Activated CD4-positive, alpha-beta T cell treated with anti-CD3 and anti-CD28 coated beads, Interleukin-2, amount 50 U/mL, for 48 hours (primary cell): ENCODE measurements around the gene ANKH.

ENCODE experiments used
- DNase-seq, 2 experiments: peaks; one replicate each; pipeline ENCODE4 v3.0.0-alpha.2; 2020

ANKH gene

DNA sequence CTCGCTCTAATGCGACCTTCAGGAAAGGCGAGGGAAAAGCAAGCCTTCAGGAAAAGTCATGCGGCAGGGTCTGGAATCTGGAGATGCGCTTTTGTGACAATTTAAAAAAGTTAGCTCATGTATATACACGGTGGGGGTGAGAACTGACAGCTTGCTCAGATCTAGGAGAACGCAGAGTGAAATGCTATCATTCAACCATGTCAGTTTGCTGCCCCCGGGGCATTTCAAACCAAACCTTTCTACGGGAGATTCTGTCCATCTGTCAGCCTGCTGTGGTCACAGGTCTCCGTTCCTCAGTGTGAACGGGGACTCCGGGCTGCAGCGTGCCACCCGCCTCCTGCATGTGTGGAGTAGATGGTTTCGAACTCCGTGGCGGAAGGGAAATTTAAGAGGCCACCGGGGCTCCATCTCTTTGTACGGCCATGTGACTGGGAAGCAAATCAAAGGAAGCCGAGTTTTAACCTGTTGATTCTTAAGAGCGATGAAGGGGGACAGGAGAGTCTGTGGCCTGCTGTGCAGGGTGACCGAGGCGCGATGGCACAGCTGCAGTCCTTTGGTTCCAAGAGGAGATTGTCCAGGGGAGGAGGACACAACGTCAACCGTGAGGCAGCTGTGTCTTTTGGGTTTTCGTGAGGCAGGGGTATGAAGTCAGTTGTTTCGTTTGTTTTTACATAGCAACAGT is 161.1 kb downstream of the ANKH start:
- no peak for DNase-seq

DNA sequence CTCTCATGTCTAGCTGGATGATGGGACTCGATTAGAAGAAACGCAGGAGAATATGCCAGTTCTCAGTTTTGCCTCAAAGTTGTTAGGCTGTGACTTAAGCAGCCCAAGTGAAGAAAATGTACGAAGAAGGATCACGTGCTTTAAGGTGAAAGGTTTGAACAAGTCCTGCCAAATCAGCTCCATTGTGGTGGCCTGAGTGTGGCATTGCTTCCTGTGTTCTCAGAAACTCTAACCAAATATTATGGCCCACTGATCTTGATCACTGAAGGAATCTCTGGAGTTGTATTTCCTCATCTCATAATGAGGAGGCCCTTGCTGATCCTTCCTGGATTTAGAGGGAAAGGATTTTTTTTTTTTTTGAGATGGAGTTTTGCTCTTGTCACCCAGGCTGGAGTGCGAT is 163.0 kb downstream of the ANKH start:
- DNase-seq: no peak

DNA sequence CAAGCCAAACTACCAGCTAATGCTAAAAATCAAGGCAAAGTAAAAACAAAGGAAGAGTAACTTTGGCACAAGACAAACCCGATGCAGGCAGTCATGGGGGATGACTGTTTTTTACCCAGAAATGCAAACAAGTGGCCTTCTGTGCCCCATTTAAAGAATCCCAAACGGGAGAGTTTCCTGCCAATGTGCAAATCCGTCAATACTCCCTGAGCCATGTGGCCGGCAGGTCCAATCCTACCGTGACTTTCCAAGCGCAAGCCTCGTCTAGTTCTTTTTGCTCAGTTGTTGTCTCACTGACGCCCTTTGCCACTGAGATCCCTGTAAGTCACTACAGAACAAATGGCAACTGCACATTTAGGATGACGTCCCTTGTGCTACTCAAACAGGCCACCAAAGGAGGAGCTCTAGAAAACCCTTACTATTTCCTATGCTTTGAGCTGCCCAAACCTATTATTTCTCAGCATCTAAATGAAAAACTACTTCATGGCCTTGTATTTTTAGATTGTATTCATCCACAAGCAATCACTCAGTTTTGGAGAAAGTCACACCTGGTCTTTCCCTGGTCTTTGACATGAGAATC is 163.7 kb downstream of the ANKH start:
- DNase-seq: no peak

DNA sequence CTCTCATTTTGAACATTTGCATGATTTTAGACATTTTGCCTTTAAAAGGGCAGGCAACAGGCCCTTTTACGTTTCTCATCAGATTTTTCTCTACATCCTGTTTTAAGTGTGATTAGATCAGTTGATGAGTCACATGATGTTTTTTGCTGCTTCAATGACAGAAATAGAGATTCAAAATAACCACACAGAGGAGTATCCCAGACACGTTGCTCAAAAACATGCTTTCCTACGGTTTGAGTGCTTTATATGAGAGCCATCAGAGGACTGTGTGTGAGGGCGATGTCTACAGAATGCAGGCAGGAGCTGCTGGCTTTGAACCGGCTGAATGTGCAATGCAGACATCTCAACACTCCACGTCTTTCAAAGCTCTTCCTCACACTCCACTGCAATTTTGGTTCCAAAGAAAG is 165.0 kb downstream of the ANKH start:
- peak in 1 of 2 experiments; percentile 30 for DNase-seq

DNA sequence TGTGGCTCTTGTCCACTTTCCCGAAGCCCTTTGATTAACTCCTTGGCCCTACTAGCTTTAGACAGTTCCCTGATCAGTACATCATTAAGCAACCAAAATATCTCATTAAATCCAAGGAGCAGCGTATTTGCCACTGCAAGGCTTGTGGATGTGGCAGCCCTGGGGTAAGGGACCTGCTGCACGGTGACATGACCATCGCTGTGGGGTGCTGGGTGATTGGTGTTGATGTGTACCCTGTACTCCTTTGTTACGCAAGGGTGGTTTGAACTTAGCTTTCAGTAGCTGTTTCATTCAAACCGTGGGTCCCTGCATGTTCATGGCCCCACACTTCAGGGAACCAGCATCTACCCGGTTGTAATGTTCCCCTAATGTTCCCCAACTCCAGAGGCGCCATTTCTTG is 166.0 kb downstream of the ANKH start:
- DNase-seq: no peak

DNA sequence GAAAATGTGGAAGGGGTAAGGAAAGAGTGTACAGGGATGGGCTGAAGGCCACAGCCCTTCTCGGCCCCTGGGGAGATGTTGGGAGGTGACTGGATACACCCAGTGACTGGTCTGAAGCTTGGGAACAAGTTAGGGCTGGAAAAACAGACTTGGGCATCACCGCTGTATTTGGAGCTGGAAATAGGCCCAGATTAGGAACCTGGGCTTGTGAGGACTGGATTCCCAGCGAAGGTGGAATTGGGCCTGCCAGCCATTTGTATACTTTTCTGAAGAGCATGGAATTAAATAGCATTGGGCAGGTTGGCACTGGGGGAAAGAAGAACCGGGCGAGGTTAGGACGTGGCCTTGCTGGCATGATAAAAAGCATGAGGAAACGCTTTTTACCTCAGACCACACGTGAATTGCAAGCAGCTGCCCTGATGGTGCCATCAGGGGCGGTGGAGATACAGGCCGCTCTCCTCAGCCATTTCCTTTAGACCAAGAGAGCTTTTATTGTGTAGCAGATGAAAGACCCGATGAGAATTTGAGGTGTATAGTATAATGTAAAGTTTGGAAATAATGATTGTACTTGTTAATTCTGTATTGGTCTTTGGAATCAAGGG is 169.2 kb downstream of the ANKH start:
- no peak for DNase-seq

DNA sequence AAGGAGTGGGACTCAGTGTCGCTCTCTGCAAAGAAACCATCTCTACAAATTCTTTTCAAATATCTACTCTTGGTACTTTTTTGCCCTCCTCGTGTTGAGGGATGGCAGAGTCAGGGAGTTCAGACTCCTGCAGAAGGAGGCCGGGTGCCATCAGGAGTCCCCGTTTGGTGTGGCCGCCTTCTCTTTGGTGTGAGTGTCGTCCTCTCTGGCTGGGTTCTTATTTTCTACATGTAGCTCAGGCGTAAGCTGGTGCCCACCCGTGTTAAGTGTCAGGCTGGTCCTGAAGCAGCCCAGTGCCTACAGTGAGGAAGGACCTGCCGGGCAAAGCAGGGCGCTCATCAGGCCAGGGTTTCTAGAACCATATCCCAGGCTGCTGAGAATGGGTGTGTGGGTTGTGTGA is 170.0 kb downstream of the ANKH start:
- no peak for DNase-seq

DNA sequence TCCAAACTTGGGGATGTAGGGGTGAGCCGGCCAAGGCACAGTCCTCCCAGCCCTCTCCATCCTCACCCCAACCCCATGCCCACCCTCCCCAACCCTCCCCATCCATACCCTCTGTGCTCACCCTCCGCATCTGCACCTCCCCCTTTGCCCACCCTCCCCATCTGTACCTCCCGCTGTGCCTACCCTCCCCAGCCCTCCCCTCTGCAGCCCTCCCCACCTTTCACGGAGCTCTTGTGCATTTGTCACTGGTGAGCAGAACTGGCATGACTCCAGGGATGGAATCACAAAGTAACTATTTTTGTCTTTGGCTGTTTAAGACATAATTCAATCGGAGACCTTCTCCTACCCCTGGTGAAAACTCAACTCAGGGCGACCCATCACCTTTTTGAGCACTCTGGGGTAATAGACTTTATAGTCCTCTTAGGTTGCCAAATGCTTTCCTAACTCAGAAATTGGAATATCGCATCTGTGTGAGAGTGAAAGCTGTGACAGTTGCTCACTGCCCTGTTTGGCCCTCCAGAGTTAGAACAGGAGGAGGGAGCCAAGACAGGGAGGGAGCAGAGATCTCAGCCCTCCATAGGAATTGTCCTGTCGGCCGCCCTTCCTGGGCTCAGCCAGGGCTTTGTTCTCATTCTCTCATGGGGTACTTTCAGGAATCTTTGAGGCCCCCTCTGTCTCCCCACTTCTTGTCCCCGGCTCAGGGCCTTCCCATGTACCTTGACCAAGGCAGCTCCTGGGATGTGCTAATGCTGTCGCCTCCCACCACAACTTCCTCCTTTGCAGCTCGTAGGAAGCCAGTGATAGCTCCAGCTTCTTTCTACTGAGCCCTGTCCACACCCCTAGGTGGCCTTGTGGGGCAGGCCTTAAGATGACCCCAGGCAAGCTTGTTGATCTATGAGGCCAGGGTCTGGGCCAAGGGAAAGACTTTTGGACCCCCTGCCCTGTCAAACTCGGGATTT is 170.8 kb downstream of the ANKH start:
- DNase-seq: no peak

DNA sequence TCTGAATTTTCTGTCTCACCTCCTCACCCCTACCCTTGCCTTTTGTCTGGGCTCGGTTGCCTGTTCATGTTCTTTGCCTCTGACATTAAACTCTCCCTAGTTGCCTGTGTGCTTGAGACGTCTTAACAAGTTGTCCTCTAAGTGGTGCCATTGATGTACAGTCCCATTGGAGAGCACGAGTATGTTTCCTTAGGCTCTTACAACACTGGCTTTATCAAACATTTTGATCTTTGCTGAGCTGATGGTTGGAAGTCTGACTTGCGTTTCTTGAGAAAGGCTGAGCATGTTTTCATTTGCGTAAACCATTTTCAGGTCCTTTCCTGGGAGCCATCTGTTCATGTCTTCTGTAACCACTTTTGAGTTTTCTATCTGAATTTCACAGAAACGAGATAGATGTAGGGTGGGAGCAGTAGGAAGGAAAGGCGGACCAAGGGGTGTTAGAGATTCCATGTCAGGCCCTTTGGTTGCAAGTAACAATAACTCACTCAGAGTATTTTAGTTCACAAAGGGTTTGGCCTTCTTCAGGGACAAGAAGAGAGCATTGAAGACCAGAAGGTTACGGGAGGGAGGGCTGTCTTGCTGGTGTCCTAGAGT is 171.7 kb downstream of the ANKH start:
- no peak for DNase-seq

DNA sequence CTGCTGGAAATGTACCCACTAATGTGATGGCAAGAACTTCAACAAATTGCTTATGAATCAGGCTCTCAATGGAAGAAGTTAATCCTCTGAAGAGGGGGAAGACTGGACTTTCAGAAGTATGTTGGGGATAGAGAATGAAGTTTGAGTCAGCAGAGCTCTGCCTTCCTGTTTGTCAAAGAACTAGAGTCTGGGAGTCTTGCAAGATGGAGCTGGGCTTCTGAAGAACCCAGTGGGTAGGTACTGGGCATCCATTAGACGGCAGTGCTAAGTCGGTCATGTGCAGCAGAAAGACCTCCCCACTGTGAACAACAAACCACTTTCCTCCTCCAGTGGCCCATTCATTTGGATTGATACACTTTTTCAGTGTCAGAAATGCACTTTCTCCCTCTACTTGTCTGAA is 172.4 kb downstream of the ANKH start:
- DNase-seq: no peak

DNA sequence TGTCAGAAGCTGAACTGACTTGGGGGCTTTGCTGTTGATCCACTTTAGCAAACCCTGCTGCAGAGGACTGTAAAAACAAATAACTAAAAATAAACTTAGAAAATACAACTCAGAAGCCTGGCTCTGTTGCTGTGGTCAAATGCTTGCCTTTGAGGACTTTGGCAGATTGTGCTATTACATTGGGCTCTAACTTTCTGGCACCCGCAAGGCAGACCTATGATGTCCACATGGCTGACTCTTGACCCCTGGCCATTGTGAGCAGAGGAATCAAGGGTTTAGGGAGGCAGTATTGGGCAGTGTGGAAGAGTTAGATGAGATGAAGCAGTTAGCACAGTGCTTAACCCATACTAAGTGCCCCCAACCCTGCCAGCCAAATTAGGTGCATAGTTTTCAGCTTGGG is 173.1 kb downstream of the ANKH start:
- DNase-seq: no peak

DNA sequence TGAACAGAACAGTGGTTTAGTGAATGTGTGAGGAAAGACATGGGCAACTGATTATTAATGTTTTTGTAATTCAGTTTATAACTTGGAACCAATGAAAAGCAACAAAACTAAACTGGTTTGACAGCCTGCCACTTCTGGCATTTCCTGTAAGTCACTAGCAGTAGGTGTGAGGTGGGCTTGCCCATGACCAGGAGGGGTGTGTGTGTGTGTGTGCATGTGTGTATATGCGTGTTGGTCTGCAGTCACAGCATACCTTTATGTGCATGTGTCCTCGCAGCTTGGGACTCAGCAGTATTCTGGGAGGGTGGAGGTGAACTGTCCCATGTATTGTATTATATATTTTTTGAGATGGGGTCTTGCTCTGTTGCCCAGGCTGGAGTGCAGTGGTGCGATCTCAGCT is 174.7 kb downstream of the ANKH start:
- no peak for DNase-seq

DNA sequence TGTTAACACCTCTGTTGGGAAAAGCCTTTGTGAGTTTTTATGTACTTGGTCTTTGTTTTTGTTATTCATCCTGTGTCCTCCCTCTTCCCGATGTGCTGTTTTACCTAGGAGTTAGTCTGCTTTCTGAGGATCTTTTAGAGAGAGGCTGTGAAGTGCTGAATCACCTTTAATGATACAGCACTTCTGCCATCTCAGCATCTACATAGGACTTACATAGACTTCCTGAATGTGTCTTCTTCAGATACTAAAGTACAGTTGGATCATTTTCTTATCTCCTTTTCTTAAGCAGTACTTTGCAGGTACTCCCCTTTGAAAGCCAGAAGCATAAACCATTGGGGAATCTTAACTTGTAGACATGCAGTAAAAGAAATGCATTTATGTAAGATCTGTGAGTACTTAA is 175.5 kb downstream of the ANKH start:
- DNase-seq: no peak

DNA sequence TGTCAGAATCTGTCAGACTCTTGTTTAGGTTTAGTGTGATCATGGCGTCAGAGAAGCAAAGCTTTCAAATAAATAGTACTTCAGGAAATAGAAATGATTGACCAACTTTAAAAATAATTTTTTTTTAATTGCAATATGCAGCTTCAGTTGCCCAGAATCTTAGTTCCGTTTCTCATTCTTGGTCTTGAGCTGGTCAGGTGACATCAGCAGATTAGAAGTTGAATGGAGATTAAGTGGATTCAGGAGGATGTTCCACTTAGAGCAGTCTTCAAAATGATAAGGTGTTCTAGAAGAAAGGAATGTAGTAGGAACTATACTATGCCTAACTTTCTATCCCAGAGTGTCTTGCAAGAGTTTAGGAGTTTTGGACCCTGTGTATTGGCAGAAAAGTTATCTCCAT is 176.4 kb downstream of the ANKH start:
- DNase-seq: no peak

DNA sequence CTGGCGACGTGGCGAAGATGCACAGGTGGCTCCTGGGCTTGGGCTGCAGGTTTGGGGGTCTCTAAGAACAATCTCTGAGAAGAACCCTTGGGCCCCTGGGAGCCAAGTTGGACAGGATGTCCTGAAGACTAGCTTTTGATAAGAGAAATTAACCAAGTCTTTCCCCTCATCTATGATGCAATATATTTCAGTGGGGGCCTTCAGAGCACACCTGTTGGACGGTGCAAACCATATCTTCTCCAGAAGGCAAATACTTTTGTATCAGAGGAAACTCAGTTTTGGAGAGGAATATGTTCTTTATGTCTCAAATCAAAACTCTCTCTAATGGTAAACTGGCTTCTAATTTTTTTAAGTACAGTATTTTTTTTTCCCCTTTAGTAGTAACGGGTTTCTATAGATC is 178.5 kb downstream of the ANKH start:
- no peak for DNase-seq

DNA sequence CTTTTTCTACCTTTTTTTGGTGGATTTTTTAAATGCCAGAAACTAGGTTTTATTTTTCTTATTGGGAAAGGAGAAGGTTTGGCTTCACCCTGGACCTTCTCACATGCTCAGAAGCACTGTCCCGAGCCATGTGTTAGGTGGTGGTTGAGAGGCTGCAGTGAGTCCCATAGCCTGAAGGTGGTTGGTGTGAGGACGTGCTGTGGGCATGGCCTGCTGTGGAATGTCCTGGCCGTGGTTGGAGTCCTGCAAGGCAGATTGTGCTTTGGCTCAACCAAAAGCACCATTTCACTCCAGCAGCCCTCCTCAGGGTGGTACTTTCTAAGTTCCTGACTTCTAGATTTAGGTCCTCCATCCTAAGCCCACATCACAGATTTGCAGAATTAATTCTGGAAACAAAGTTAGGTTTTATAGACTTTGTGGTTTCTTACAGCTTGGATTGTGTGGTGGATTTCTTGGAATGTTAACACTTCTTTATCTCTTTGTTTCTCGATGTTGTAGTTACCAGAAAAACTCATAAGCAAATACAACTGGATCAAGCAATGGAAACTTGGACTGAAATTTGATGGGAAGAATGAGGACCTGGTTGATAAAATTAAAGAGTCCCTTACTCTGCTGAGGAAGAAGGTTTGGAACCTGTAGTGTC is 184.4 kb downstream of the ANKH start:
- DNase-seq: no peak

DNA sequence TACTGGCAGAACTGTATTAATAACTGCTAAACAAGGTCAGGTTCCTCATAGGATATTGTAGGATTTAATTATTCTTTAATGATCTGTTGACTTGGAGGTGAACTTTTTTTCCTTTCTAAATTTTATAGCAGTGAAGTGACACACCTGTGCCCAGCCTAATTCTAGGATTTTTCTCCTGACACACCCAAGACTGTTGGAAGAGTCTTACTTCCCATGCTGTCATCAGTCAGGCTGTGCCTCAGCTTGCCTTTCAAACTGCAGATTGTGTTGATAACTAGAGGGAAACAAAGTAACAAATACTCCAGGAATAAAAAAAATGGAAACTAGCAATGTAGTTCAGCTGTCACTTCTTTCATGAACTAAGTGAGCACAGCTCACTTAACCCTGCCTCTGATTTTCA is 185.1 kb downstream of the ANKH start:
- DNase-seq: no peak

DNA sequence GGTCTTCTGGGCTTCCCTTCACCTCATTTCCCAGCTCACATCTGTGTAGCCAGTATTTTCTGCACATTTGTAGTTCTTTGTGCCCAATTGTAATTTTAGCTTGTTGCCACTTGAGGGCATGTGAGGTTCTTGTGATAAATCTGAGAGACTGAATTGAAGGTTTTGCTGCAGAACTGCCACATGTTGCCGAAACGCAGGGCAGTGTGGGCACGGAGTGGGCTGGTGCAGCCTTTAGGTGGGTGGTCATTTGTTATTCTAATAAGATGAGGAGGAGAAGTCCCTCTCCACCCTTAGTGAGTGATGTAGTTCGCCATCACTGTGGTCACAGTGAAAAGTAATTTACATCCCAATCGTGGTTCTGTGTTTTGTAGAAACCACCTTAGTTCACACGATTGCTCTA is 185.8 kb downstream of the ANKH start:
- peak; percentile 48 to 61 for DNase-seq

DNA sequence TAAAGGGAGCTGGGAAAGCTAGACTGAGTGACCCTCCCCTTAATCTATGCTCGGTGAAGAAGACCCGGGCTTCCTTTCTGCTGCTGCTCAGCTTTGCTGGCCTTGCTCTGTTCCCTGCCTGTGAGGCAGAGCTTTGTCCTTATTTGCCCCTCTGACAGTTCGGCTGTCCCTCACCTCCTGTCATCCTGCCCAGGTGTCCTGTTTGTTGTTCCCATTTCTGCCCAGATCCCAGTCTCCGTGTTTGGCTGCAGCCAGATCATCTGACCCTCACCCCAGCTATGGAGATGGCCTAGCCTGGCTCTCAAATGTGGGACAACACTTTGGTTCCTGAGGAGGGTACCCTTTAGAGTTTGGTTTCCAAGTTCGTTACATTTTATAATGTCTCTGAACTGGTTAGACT is 186.8 kb downstream of the ANKH start:
- no peak for DNase-seq

DNA sequence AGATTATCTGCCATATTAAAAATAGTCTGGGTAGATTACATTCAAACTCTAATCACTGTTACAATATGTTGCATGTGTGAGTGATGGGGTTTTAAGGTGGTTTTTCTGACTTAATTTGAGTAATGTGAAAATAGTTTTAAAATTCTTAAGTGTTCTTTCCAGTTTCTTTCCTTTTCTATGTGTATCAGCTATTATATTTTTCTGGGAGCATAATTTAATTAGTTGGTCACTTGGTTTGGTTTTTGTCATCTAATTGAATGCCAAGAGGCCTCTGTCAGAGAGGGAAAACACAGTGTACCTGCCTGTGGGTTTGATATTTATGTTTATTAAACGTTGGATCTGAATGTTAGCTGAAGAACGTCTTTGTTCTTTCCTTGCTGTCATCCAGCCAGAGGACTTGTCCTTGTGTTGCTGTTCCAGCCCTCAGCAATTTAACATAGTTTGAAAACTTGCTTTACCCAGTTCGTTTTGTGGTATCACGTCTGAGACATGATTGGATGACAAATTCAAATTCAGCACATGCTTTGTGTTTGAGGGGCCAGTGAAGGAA is 187.6 kb downstream of the ANKH start:
- DNase-seq: no peak

DNA sequence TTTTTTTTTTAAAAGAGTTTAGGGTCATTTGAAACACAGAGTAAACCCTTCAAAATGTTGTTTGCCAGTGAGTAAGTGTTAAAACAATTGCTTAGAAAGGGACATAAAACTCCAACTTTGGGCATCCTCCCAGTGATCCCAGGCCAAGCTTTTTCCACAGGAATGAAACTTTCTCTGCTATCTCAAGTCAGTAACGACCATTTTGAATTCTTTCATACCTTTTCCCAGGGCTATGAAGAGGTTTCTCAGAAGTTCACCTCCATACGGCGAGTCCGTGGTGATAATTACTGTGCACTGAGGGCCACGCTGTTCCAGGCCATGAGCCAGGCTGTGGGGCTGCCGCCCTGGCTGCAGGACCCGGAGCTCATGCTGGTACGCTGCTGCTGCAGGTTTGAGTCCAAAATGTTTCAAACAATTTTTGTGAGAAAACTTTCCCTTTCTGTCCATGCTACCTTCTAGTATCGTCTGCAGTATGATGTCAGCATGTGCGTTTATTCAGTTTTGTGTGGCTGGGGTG is 190.3 kb downstream of the ANKH start:
- no peak for DNase-seq

DNA sequence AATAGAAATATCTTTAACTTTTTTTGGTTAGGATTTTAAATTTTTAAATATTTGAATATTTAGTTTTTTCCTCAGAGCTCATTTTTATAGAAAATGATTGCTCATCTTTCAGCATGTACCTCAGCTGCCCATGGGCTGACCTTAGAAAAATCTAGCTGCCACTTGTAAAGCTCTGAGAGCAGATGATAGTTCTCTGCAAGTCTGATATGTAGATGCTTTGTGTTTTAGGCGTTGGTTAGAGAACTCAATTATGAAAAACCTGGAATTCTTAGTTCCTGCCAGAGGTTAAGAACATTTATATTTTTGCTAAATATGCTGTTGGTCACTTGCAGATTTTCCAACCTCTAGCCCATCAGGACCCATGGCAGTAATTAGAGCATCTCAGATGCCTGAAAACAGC is 192.0 kb downstream of the ANKH start:
- no peak for DNase-seq
